ENCODE results near the gene ESPNL.

- TF ChIP-seq CTCF (IDR thresholded peaks at IDR 0.05) (no peak), POLR2AphosphoS5 (IDR thresholded peaks at IDR 0.05) (no peak), EP300 (IDR thresholded peaks at IDR 0.05) (no peak)
Measured at GRCh38 chr2:238114331-238114841, 14.2 kb downstream of the ESPNL start.

Measured in esophagus muscularis mucosa (tissue), 4 donors.